Spleen (tissue), 11 donors: Measurements from ENCODE around the gene STAT6. TPM values are rescaled to one million over a fixed set of nuclear protein-coding genes. Genes with fewer than 3 reads are reported as not detected.

Experiments
- DNase-seq: peaks from one replicate; pipeline ENCODE4 v3.0.0-alpha.2; 2020
- H3K27ac ChIP-seq, 8 donors: fragments of 200-600 bp; sonication (generic) in 7 of 8; 1 replicate in 4 of 8; 2 replicates in 4 of 8; pipeline versions ENCODE4 v1.5.0 to v1.8.0; 2016 to 2021; ENCODE audit warnings: inconsistent platforms in 4 of 8, mild to moderate bottlenecking in 4 of 8, moderate library complexity in 1 of 8
- H3K27me3 ChIP-seq, 7 donors: fragments of 200-600 bp; sonication (generic) in 6 of 7; replicated peaks in 1 of 7; 1 replicate in 4 of 7; 2 replicates in 3 of 7; pipeline versions ENCODE4 v1.5.0 to v1.8.0; 2016 to 2021; ENCODE audit warnings: inconsistent platforms in 3 of 7, mild to moderate bottlenecking in 1 of 7
- H3K36me3 ChIP-seq, 6 donors: fragments of 200-600 bp; sonication (generic) in 5 of 6; 1 replicate in 4 of 6; 2 replicates in 2 of 6; pipeline versions ENCODE4 v1.5.0 to v1.8.0; 2016 to 2021; ENCODE audit warnings: inconsistent platforms in 2 of 6
- H3K4me1 ChIP-seq, 6 donors: fragments of 200-600 bp; sonication (generic) in 5 of 6; 1 replicate in 3 of 6; 2 replicates in 3 of 6; pipeline versions ENCODE4 v1.5.0 to v1.8.0; 2016 to 2021; ENCODE audit warnings: inconsistent platforms in 3 of 6
- H3K4me3 ChIP-seq, 8 donors: fragments of 200-600 bp; sonication (generic) in 7 of 8; 1 replicate in 4 of 8; 2 replicates in 4 of 8; pipeline versions ENCODE4 v1.5.0 to v1.8.0; 2016 to 2021; ENCODE audit warnings: inconsistent platforms in 4 of 8, mild to moderate bottlenecking in 4 of 8, moderate library complexity in 2 of 8
- H3K9me3 ChIP-seq, 8 donors: fragments of 200-600 bp; sonication (generic) in 7 of 8; 1 replicate in 4 of 8; 2 replicates in 4 of 8; pipeline versions ENCODE4 v1.5.0 to v1.8.0; 2016 to 2021; ENCODE audit warnings: inconsistent platforms in 4 of 8
- POLR2A ChIP-seq, 3 donors: fragments of 450-650 bp; IDR thresholded peaks; one replicate each; pipeline ENCODE4 v1.5.1; 2017; ENCODE audit warnings: antibody characterized with exemption in 3 of 3, mild to moderate bottlenecking in 1 of 3
- POLR2AphosphoS5 ChIP-seq, 3 donors: sonication (generic); formaldehyde crosslinking; IDR thresholded peaks; one replicate each; pipeline ENCODE4 v1.5.1; 2017; ENCODE audit warnings: antibody characterized with exemption in 3 of 3
- WGBS, 5 donors: extraction: QIAGEN DNeasy Blood & Tissue Kit in 3 of 5; methylation state at CpG; one replicate each; pipeline versions ENCODE4 v1.1.5 to v1.1.7; 2013 to 2018; 5-methylcytosine and 5-hydroxymethylcytosine counted together
- intact Hi-C: fragments of 100-400 bp; cut with DNase I; formaldehyde crosslinking; loops from one replicate; pipeline ENCODE4 v1.15.0; 2023; ENCODE audit warnings: low total_unique reads
- polyA plus RNA-seq, 3 donors: library from polyadenylated mRNA; stranded (reverse); fragments of 200-250 nt; gene quantifications; one replicate each; pipeline ENCODE4 v1.2.1, GENCODE V29; 2013
- total RNA-seq, 7 donors: library from RNA; depleted of rRNA in 3 of 7; stranded (reverse); fragments of >200 nt in 3 of 7; fragmentation: NEBNext Ultra II Directional in 4 of 7; extraction: Animal tissue kit (Norgen Biotek cat#: 25700) in 4 of 7; gene quantifications; one replicate each; pipeline versions ENCODE4 v1.1.0 to v1.2.1, GENCODE V29; 2016 to 2021
- TF ChIP-seq, protein P1 (sequence below), 11 experiments: fragments of 200-600 bp in 7 of 11; fragments of 450-650 bp in 4 of 11; sonication (generic) in 4 of 11; IDR thresholded peaks in 8 of 11; conservative IDR thresholded peaks in 3 of 11; 1 replicate in 7 of 11; 2 replicates in 4 of 11; pipeline versions ENCODE4 v1.4.0 to v1.8.0; 2016 to 2021; ENCODE audit warnings: antibody characterized with exemption in 11 of 11, inconsistent platforms in 4 of 11, mild to moderate bottlenecking in 1 of 11
- donor health status: healthy with polysubstance abuse.
- donor health status: DM: no; HTN: no; CAD: no; lungs with moderate emphysema.
- donor health status: DM: no; HTN: no; CAD: no.
- donor health status: Bipolar disorder and iron deficiency.
- donor health status: healthy.
- donor health status: DM: no; HTN: no; CAD: no.
- donor health status: DM: yes; HTN: yes; CAD: no.

The STAT6 gene
- total and polyA plus RNA-seq, 10 donors, result 140 to 336 (median 276) TPM

GRCh38 chr12:57130941-57131340 lies 19.8 kb upstream of the STAT6 start:
- peaks cover 12 to 94% (median 53%) of the 10 kb centered on the region in 6 donors for H3K4me1 ChIP-seq
- H3K27ac ChIP-seq, result peak overlapping the region in 5 of 8 donors; percentile 8 to 90 (median 87)
- no peaks in the 10 kb centered on the region for H3K9me3 ChIP-seq
- intact Hi-C loops, result no loop called here
- no peaks in the 10 kb centered on the region for H3K36me3 ChIP-seq
- peak overlapping the region in 3 of 8 donors; percentile 5 to 89 (median 67) for H3K4me3 ChIP-seq
- no peak for DNase-seq
- H3K27me3 ChIP-seq, result peaks cover 0 to 42% (median 14%) of the 10 kb centered on the region in 7 donors
- 55 to 81% (median 72%) methylated on average over 2 of the region's 2 CpGs for WGBS, 5 donors
- no peak for TF ChIP-seq POLR2A (IDR thresholded peaks at IDR 0.05)

- H3K27ac ChIP-seq, result peak overlapping the region in 6 of 8 donors; percentile 32 to 90 (median 87)
- peaks cover 0 to 43% (median 14%) of the 10 kb centered on the region in 7 donors for H3K27me3 ChIP-seq
- peak; percentile 34 for DNase-seq
- no peaks in the 10 kb centered on the region for H3K36me3 ChIP-seq
- intact Hi-C loops, result no loop called here
- peak overlapping the region; percentile 67 to 89 (median 75) for H3K4me3 ChIP-seq
- peaks cover 12 to 83% (median 51%) of the 10 kb centered on the region in 6 donors for H3K4me1 ChIP-seq
- TF ChIP-seq, protein P1, sequence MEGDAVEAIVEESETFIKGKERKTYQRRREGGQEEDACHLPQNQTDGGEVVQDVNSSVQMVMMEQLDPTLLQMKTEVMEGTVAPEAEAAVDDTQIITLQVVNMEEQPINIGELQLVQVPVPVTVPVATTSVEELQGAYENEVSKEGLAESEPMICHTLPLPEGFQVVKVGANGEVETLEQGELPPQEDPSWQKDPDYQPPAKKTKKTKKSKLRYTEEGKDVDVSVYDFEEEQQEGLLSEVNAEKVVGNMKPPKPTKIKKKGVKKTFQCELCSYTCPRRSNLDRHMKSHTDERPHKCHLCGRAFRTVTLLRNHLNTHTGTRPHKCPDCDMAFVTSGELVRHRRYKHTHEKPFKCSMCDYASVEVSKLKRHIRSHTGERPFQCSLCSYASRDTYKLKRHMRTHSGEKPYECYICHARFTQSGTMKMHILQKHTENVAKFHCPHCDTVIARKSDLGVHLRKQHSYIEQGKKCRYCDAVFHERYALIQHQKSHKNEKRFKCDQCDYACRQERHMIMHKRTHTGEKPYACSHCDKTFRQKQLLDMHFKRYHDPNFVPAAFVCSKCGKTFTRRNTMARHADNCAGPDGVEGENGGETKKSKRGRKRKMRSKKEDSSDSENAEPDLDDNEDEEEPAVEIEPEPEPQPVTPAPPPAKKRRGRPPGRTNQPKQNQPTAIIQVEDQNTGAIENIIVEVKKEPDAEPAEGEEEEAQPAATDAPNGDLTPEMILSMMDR (IDR thresholded peaks at IDR 0.05 in 8 of 11, conservative IDR thresholded peaks at IDR 0.05 in 3 of 11), result no peak
- TF ChIP-seq POLR2AphosphoS5 (IDR thresholded peaks at IDR 0.05), result peak in 1 of 3 donors; percentile 34
- H3K9me3 ChIP-seq, result no peaks in the 10 kb centered on the region
Observed at GRCh38 chr12:57129889-57130288, 18.7 kb upstream of the STAT6 start.

DNA sequence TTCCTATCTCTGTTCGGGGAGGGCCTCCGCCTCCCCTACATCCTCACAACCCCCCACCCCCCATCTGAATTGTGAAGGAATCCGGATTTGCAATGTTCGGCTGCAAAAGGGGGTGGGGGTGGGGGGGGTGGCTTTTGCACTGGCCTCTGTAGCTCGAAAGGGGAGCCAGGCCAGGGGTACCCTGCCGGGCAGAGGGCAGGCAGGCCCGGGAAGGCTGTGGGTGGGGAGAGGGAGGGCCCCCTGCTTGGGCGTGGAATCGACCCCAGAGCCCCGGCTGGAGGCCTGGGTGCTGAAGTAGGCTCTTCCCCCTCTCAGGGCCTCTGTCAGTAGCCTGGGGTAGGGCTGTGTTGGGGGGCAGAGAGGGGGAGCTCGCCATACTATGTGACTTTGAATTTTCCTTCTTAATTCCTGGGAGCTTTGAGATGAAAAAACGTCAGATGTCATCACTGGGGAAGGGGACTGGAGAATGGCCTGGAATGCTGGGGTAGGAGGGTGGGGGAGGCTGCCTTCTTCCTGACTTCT lies 18.2 kb upstream of the STAT6 start:
- TF ChIP-seq POLR2A (IDR thresholded peaks at IDR 0.05) (no peak), POLR2AphosphoS5 (IDR thresholded peaks at IDR 0.05) (no peak)
- TF ChIP-seq, protein P1 (IDR thresholded peaks at IDR 0.05 in 8 of 11, conservative IDR thresholded peaks at IDR 0.05 in 3 of 11), result no peak
- H3K27me3 ChIP-seq, result peaks cover 0 to 46% (median 14%) of the 10 kb centered on the region in 7 donors
- H3K27ac ChIP-seq, result peak overlapping the region in 7 of 8 donors; percentile 61 to 90 (median 87)
- DNase-seq, result peak; percentile 62
- H3K36me3 ChIP-seq, result no peaks in the 10 kb centered on the region
- peaks cover 12 to 84% (median 52%) of the 10 kb centered on the region in 6 donors for H3K4me1 ChIP-seq
- no peaks in the 10 kb centered on the region for H3K9me3 ChIP-seq
- WGBS, 5 donors, result 20 to 26% (median 22%) methylated on average over 10 to 12 of the region's 12 CpGs
- peak overlapping the region; percentile 67 to 89 (median 75) for H3K4me3 ChIP-seq
- intact Hi-C loops, result no loop called here

GRCh38 chr12:57128519-57129247 lies 17.5 kb upstream of the STAT6 start:
- H3K27me3 ChIP-seq, result peaks cover 0 to 46% (median 14%) of the 10 kb centered on the region in 7 donors
- TF ChIP-seq POLR2A (IDR thresholded peaks at IDR 0.05) (no peak), POLR2AphosphoS5 (IDR thresholded peaks at IDR 0.05) (no peak)
- TF ChIP-seq, protein P1 (IDR thresholded peaks at IDR 0.05 in 8 of 11, conservative IDR thresholded peaks at IDR 0.05 in 3 of 11), result no peak
- H3K36me3 ChIP-seq, result no peaks in the 10 kb centered on the region
- peak overlapping the region; percentile 67 to 89 (median 75) for H3K4me3 ChIP-seq
- peak; percentile 74 for DNase-seq
- 2 to 9% (median 4%) methylated on average over 25 to 35 of the region's 35 CpGs for WGBS, 5 donors
- H3K4me1 ChIP-seq, result peaks cover 12 to 81% (median 52%) of the 10 kb centered on the region in 6 donors
- intact Hi-C loops, result no loop called here
- peak overlapping the region in 7 of 8 donors; percentile 61 to 90 (median 87) for H3K27ac ChIP-seq
- no peaks in the 10 kb centered on the region for H3K9me3 ChIP-seq
